Measurements from ENCODE around the gene FAM219A.
"Not testable (repeated sequence)": the region's sequence is repeated elsewhere in the genome, so short reads cannot be mapped to it uniquely, and the experiment has no call there.

FAM219A gene

GRCh38 chr9:34376596-34377403 lies 81.6 kb downstream of the FAM219A start, which contains the start of gene MYORG:
Gene MYORG (minus strand): TSS chr9:34376898. CDS start chr9:34372943, 3,955 bp downstream.
- peak; percentile 94 for DNase-seq (ENCODE audit: low spot score)

DNA sequence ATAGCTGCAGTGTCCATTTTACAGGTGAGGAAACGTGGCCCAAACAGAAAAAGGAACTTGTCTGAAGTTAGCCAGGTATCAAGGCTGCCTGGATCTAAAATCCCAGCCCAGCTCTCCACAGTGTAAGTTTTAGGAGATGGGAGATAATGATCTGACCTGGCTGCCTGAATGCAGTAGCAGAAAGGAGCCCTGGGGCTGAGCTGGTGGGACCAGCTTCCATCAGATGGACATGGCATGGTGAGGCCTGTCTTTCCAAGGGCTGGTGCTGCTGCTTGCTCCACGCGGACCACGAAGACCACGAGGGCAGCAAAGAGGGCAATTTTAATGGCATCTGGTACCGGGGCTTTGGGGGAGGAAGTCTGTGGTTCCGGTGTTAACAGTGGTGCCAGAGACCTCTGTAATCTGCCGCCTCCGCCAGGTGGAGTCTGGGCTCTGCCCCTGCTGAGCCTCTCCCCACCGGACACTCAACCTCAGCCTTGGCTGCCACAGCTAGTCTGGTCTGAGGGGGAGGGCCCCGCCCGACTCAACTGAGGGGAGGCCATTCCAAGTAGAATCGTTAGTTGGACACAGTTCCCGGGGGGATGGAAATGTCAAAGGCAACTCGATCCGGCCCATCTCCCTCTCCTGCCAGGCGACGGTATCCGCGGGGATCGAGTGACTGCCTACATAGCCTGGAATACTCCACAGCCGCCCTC lies 82.3 kb downstream of the FAM219A start:
- peak; percentile 24 for DNase-seq (ENCODE audit: low spot score)

GRCh38 chr9:34374905-34375552 lies 83.3 kb downstream of the FAM219A start:
- no peak for DNase-seq (ENCODE audit: low spot score)

DNA sequence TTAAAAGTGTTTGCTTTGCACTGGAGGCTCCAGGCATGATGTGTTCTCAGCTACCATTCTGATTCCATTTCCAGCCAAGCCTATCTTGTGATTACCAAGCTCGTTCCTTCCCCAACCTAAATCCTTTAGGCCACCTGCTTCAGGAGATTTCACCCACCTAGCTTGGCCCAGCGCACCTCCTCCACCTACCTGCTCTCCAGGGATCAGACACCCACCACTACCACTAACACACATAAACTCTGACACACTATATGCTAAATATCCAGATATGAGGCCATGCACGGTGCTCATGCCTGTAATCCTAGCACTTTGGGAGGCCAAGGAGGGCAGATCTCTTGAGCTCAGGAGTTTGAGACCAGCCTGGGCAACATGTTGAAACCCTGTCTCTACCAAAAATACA lies 84.0 kb downstream of the FAM219A start:
- no peak for DNase-seq (ENCODE audit: low spot score)

GRCh38 chr9:34373749-34374148 lies 84.6 kb downstream of the FAM219A start:
- no peak for DNase-seq (ENCODE audit: low spot score)

- no peak for DNase-seq (ENCODE audit: low spot score)
Measured at GRCh38 chr9:34372467-34373011, 85.8 kb downstream of the FAM219A start.

DNA sequence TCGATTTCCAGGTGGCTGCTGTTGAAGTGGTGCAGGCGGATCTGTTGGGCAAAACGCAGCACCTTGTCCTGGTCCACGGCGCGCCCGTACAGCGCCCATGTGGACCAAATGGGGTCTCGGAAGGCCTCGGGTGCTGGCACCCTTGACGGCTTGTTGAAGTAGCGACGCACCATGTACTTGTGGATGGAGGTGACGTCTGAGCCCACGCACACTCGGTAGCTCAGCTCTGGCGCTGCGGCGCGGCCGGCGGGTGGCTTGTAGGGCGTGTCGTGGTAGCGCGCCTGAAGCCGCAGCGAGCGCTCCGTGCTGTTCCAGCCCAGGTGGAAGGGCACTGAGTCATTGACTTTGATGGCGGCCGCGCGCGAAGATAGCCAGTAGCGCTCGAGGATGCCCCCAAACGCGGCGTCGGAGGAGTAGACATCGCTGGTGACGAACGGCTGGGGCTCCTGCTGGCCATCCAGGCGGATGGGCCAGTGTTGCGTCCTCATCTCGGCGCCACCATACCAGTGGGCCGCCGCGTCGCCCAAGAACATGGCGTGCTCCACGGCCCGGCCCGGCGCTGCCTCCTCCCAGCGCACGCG lies 86.4 kb downstream of the FAM219A start:
- DNase-seq (ENCODE audit: low spot score): no peak

GRCh38 chr9:34370970-34371880 lies 87.1 kb downstream of the FAM219A start:
- peak; percentile 44 for DNase-seq (ENCODE audit: low spot score)

DNA sequence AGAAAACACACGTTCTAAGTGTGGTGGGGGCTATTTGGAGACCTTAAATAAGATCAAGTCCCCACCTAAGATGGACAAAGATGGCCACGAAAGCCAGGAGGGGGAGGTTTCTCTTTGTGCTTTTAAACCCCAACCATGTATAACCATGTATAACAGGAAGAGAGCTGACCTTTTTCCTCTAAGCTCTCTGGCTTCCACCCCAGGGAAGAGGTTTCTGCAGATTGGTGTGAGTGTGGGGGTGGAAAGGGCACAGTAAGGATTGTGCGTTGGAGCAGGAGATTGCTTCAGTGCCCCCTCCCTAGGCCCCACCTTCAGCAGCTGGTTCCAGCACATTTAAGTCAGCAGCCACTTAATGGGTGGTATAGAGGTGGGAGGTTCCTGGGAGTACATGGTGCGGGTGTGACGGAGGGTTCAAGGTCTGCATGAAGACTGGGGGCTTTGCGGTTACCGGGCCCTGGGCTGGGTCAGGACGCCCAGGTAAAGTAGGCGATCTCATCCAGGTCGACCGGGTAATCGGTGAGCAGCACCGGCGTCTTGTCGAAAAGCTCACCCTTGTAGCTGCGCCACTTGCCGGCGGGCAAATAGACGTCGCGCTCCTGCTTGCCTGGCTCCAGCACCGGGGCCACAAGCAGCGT lies 87.9 kb downstream of the FAM219A start:
- no peak for DNase-seq (ENCODE audit: low spot score)

- DNase-seq (ENCODE audit: low spot score): no peak
Measured at GRCh38 chr9:34369636-34370035, 88.7 kb downstream of the FAM219A start.

DNA sequence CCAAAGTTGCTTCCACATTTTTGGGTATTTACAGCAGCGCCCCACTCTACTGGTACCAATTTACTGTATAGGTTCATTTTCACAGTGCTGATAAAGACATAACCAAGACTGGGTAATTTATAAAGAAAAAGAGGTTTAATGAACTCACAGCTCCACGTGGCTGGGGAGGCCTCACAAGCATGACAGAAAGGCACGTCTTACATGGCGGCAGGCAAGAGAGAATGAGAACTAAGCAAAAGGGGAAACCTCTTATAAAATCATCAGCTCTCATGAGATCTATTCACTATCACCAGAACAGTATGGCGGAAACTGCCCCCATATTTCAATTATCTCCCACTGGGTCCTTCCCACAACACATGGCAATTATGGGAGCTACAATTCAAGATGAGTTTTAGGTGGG lies 89.6 kb downstream of the FAM219A start:
- not testable (repeated sequence) for DNase-seq (ENCODE audit: low spot score)

GRCh38 chr9:34367751-34368410 lies 90.5 kb downstream of the FAM219A start:
- not testable (repeated sequence) for DNase-seq (ENCODE audit: low spot score)

DNA sequence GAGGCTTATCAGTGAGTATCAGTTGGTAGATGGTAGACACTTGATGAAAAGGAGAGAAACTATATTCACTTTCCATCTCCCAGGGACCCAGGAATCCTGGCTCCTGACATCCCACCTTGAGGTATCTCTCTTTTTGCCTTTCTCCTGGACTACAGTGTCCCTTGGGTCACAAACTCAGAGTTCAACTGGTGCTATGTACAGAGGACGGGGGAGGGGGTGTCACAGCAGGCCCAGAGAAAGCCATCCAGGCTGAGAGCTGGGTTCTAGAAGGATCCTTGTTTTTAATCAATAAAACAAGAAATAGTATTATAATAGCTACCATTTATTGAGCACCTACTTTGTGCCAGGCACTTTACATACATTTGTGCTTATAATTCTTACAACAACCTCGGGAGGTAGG lies 92.0 kb downstream of the FAM219A start:
- DNase-seq (ENCODE audit: low spot score): no peak

DNA sequence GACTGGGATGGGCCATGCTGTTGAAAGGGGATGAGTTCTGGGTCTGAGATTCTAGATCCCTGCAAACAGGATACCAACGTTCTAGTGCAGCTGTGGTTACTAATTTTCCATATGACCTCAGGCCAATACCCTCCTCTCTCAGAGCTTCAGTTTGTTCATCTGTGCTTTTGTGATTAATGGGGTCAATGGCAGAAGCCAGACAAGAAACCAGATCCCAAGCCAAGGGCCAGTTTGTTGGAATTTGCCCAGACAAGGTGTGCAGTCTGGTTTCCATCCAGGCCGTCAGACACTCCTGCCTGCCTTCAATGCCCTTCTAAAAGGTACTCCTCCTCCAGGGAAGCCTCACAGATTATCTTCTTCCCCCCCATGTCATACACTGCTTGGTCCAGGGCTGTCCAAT lies 93.1 kb downstream of the FAM219A start:
- no peak for DNase-seq (ENCODE audit: low spot score)

DNA sequence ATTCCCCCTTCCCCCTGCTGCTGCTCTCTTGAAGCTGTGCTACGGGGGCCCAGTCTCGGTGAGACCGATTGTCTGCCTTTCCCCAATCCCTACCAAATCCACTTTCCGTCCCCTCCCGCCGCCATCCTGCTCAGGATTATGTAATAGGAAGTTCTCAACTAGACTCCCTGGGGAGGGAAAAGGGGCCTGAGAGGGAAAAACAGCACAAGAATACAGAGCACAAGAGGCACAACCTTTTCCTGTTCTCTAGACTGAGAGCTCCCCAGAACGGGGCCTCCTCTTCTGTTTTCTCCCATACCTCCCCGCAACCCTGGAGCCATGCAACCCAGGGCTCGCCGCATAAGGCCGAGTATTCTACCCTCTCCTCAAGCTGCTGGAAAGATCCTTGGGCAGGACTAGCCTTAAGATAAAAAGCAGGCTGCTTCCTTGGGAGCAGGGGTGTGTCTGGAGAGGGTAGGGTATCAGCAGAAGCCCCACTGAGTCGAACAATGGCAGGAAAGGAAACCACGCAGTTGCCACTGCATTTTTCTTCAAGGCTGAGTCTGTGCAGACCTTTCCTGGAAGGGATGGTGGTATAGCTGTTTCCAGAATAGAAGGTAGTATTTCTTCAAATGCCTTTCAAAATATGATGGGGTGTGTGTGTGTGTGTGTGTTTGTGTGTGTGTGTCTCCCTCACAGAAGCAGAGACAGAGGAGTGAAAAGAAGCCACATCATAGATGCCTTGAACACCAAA lies 94.6 kb downstream of the FAM219A start:
- no peak for DNase-seq (ENCODE audit: low spot score)

- DNase-seq (ENCODE audit: low spot score): no peak
Measured at GRCh38 chr9:34362614-34363214, 95.7 kb downstream of the FAM219A start.

DNA sequence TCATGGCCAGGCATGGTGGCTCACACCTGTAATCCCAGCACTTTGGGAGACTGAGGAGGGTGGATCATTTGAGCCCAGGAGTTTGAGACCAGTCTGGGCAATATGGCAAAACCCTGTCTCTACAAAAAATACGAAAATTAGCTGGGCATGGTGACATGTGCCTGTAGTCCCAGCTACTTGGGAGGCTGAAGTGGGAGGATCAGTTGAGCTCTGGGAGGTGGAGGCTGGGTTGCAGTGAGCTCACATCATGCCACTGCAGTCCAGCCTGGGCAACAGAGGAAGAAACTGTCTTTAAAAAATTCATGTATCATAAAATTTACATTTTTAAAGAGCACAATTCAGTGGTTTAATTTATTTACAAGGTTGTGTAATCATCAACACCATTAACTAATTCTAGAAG lies 105.4 kb downstream of the FAM219A start:
- DNase-seq (ENCODE audit: low spot score): not testable (repeated sequence)

DNA sequence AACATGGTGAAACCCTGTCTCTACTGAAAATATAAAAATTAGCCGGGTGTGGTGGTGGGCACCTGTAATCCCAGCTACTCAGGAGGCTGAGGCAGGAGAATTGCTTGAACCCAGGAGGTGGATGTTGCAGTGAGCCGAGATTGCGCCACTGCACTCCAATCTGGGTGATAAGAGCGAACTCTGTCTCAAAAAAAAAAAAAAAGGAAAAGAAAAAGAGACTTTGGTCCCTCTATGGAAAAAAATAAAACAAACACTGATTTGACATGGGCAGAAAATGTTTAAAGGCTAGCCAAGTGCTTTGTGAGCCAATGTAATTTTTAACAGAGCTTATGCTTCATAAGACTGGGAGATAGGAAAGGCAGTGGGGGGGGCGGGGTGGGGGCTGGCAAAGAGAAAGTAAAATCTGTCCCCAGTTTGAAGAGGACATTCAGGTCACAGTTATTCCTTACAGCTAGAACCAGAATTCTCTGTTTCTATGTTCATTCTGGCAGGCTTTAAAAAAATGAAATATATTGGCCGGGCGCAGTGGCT lies 106.2 kb downstream of the FAM219A start:
- DNase-seq (ENCODE audit: low spot score): not testable (repeated sequence)

GRCh38 chr9:34349324-34349723 lies 109.0 kb downstream of the FAM219A start:
- DNase-seq (ENCODE audit: low spot score): no peak

All from GM03348 (cell line).